Endothelial cell (in vitro differentiated cells): ENCODE measurements around the gene SPDYE2. TPM values are rescaled to one million over a fixed set of nuclear protein-coding genes. Genes with fewer than 3 reads are reported as not detected.
"Not testable (repeated sequence)": the region's sequence is repeated elsewhere in the genome, so short reads cannot be mapped to it uniquely, and the experiment has no call there.

Experiments used
- DNase-seq: peaks from one replicate; pipeline ENCODE4 v3.0.0; 2021; ENCODE audit warnings: low spot score
- H3K27ac Mint-ChIP-seq: one replicate; pipeline ENCODE4 v1.8.0; 2021; ENCODE audit warnings: mixed read lengths, inconsistent platforms; ENCODE audit not compliant: unreplicated experiment
- H3K27me3 Mint-ChIP-seq: one replicate; pipeline ENCODE4 v1.8.0; 2021; ENCODE audit warnings: mild to moderate bottlenecking, moderate library complexity, mixed read lengths, inconsistent platforms; ENCODE audit not compliant: unreplicated experiment
- H3K36me3 Mint-ChIP-seq: one replicate; pipeline ENCODE4 v1.8.0; 2021; ENCODE audit warnings: mild to moderate bottlenecking, low read depth, mixed read lengths, inconsistent platforms; ENCODE audit not compliant: unreplicated experiment
- H3K4me1 Mint-ChIP-seq: one replicate; pipeline ENCODE4 v1.8.0; 2021; ENCODE audit warnings: mild to moderate bottlenecking, mixed read lengths, inconsistent platforms; ENCODE audit not compliant: unreplicated experiment
- H3K4me3 Mint-ChIP-seq: one replicate; pipeline ENCODE4 v1.8.0; 2021; ENCODE audit warnings: mild to moderate bottlenecking, mixed read lengths, inconsistent platforms; ENCODE audit not compliant: unreplicated experiment
- H3K9me3 Mint-ChIP-seq: one replicate; pipeline ENCODE4 v1.8.0; 2021; ENCODE audit warnings: mixed read lengths, inconsistent platforms; ENCODE audit not compliant: unreplicated experiment
- total RNA-seq: library from RNA; stranded (reverse); fragmentation: NEBNext Ultra II Directional; extraction: Animal tissue kit (Norgen Biotek cat#: 25700); gene quantifications from one replicate; pipeline ENCODE4 v1.2.1, GENCODE V29; 2021; ENCODE audit not compliant: unreplicated experiment

The SPDYE2 gene
- total RNA-seq, 1 donor from 2014 or later, result not detected

- H3K27me3 Mint-ChIP-seq, H3K36me3 Mint-ChIP-seq, H3K4me3 Mint-ChIP-seq, H3K27ac Mint-ChIP-seq, H3K9me3 Mint-ChIP-seq, H3K4me1 Mint-ChIP-seq: not testable (repeated sequence)
- peak; percentile 32 for DNase-seq
Observed at GRCh38 chr7:102611675-102612325, 60.8 kb downstream of the SPDYE2 start.

Other genes with a start within 250 kb of the SPDYE2 start
- not detected for gene SPDYE6, start 194.8 kb upstream of the SPDYE2 start, total RNA-seq
- 41.3 TPM for gene PRKRIP1, start 154.9 kb upstream of the SPDYE2 start, total RNA-seq
- gene ORAI2, start 117.7 kb upstream of the SPDYE2 start, total RNA-seq, result 39.3 TPM
- 11.5 TPM for gene ALKBH4, start 86.4 kb upstream of the SPDYE2 start, total RNA-seq
- gene LRWD1, start 86.2 kb upstream of the SPDYE2 start, total RNA-seq, result 30.3 TPM
- 48.1 TPM for gene POLR2J, start 72.3 kb upstream of the SPDYE2 start, total RNA-seq
- gene RASA4B, start 33.4 kb upstream of the SPDYE2 start, total RNA-seq, result 6.2 TPM
- 9.3 TPM for gene UPK3BL2, start 7.5 kb upstream of the SPDYE2 start, total RNA-seq
- gene POLR2J3, start 21.4 kb downstream of the SPDYE2 start, total RNA-seq, result 22.0 TPM
- 20.4 TPM for gene RASA4, start 65.5 kb downstream of the SPDYE2 start, total RNA-seq
- 17.4 TPM for gene UPK3BL1, start 91.6 kb downstream of the SPDYE2 start, total RNA-seq
- not detected for gene SPDYE2B, start 99.1 kb downstream of the SPDYE2 start, total RNA-seq
- gene POLR2J2, start 120.4 kb downstream of the SPDYE2 start, total RNA-seq, result 9.4 TPM
- 2.7 TPM for gene FAM185A, start 197.8 kb downstream of the SPDYE2 start, total RNA-seq